H9 (cell line): ENCODE results near the gene DELE1. TPM values are rescaled to one million over a fixed set of nuclear protein-coding genes. Genes with fewer than 3 reads are reported as not detected.

ENCODE experiments used
- DNase-seq: peaks from one replicate; pipeline ENCODE4 v3.0.0-alpha.2; 2017
- H2AFZ ChIP-seq: one replicate; pipeline ENCODE4 v1.6.1; 2013; ENCODE audit warnings: mild to moderate bottlenecking, low read length, control low read depth, moderate library complexity
- H2AK5ac ChIP-seq: 2 replicates; pipeline ENCODE4 v1.6.1; 2013; ENCODE audit warnings: low read length, control low read depth, mixed read lengths; ENCODE audit not compliant: insufficient read length
- H2BK120ac ChIP-seq: one replicate; pipeline ENCODE4 v1.6.1; 2013; ENCODE audit warnings: low read depth, mild to moderate bottlenecking, low read length, control low read depth, inconsistent platforms; ENCODE audit not compliant: poor library complexity, severe bottlenecking
- H2BK12ac ChIP-seq: 2 replicates; pipeline ENCODE4 v1.6.1; 2013; ENCODE audit warnings: low read length, control low read depth, mixed read lengths, low read depth; ENCODE audit not compliant: insufficient read length
- H2BK15ac ChIP-seq: 2 replicates; pipeline ENCODE4 v1.6.1; 2013; ENCODE audit warnings: low read depth, low read length, control low read depth
- H2BK20ac ChIP-seq: one replicate; pipeline ENCODE4 v1.6.1; 2013; ENCODE audit warnings: low read depth, mild to moderate bottlenecking, low read length, control low read depth, inconsistent platforms; ENCODE audit not compliant: poor library complexity, severe bottlenecking
- H2BK5ac ChIP-seq: 2 replicates; pipeline ENCODE4 v1.6.1; 2013; ENCODE audit warnings: low read length, control low read depth, mixed read lengths; ENCODE audit not compliant: insufficient read length
- H3K14ac ChIP-seq: 2 replicates; pipeline ENCODE4 v1.6.1; 2013; ENCODE audit warnings: low read length, control low read depth; ENCODE audit not compliant: insufficient read depth
- H3K18ac ChIP-seq: 2 replicates; pipeline ENCODE4 v1.6.1; 2013; ENCODE audit warnings: low read depth, mild to moderate bottlenecking, mixed read lengths, low read length, control low read depth; ENCODE audit not compliant: insufficient read length
- H3K23ac ChIP-seq: 2 replicates; pipeline ENCODE4 v1.6.1; 2013; ENCODE audit warnings: low read length, control low read depth, mixed read lengths, low read depth; ENCODE audit not compliant: insufficient read length
- H3K23me2 ChIP-seq: 2 replicates; pipeline ENCODE4 v1.6.1; 2013; ENCODE audit warnings: low read depth, mild to moderate bottlenecking, mixed read lengths, low read length, control low read depth; ENCODE audit not compliant: insufficient read length, poor library complexity, severe bottlenecking
- H3K27ac ChIP-seq: 2 replicates; pipeline ENCODE4 v1.5.1; 2013; ENCODE audit warnings: low read length, control low read depth, mixed read lengths, low read depth; ENCODE audit not compliant: insufficient read length
- H3K27me3 ChIP-seq: 2 replicates; pipeline ENCODE4 v1.6.1; 2013; ENCODE audit warnings: low read length, control low read depth, inconsistent platforms; ENCODE audit not compliant: insufficient read depth
- H3K4ac ChIP-seq: 2 replicates; pipeline ENCODE4 v1.6.1; 2013; ENCODE audit warnings: low read depth, mild to moderate bottlenecking, control low read depth, inconsistent platforms, low read length, moderate library complexity
- H3K4me1 ChIP-seq: 2 replicates; pipeline ENCODE4 v1.6.1; 2013; ENCODE audit warnings: low read length, control low read depth, inconsistent platforms; ENCODE audit not compliant: insufficient read depth
- H3K4me2 ChIP-seq: 2 replicates; pipeline ENCODE4 v1.6.1; 2013; ENCODE audit warnings: low read length, control low read depth, mixed read lengths; ENCODE audit not compliant: insufficient read length, insufficient read depth
- H3K56ac ChIP-seq: 2 replicates; pipeline ENCODE4 v1.6.1; 2013; ENCODE audit warnings: low read depth, mild to moderate bottlenecking, mixed read lengths, low read length, control low read depth; ENCODE audit not compliant: insufficient read length
- H3K79me1 ChIP-seq: 2 replicates; pipeline ENCODE4 v1.6.1; 2013; ENCODE audit warnings: low read depth, mild to moderate bottlenecking, moderate library complexity, low read length, control low read depth, inconsistent platforms; ENCODE audit not compliant: insufficient read depth, poor library complexity, severe bottlenecking
- H3K79me2 ChIP-seq: 2 replicates; pipeline ENCODE4 v1.6.1; 2013; ENCODE audit warnings: low read length, control low read depth, inconsistent platforms; ENCODE audit not compliant: insufficient read depth
- H3K9ac ChIP-seq: 2 replicates; pipeline ENCODE4 v1.6.1; 2013; ENCODE audit warnings: low read length, control low read depth, mixed read lengths; ENCODE audit not compliant: insufficient read length; ENCODE audit errors: extremely low read depth
- H3K9me3 ChIP-seq: one replicate; pipeline ENCODE4 v1.6.1; 2013; ENCODE audit warnings: low read depth, low read length, inconsistent platforms; ENCODE audit not compliant: control insufficient read depth
- H3T11ph ChIP-seq: one replicate; pipeline ENCODE4 v1.6.1; 2013; ENCODE audit warnings: mild to moderate bottlenecking, low read length, control low read depth, inconsistent platforms
- H4K20me1 ChIP-seq: one replicate; pipeline ENCODE4 v1.6.1; 2013; ENCODE audit not compliant: control insufficient read depth, insufficient read length, insufficient read depth
- H4K5ac ChIP-seq: 2 replicates; pipeline ENCODE4 v1.6.1; 2013; ENCODE audit warnings: low read depth, mild to moderate bottlenecking, mixed read lengths, low read length, control low read depth; ENCODE audit not compliant: insufficient read length
- H4K8ac ChIP-seq: replicated peaks from 2 replicates; pipeline ENCODE4 v1.6.1; 2013; ENCODE audit warnings: low read length, control low read depth, mixed read lengths, low read depth; ENCODE audit not compliant: insufficient read length
- H4K91ac ChIP-seq: 2 replicates; pipeline ENCODE4 v1.6.1; 2013; ENCODE audit warnings: low read depth, mild to moderate bottlenecking, moderate library complexity, mixed read lengths, low read length, control low read depth; ENCODE audit not compliant: insufficient read length
- H3K27ac Mint-ChIP-seq, 3 experiments: 2 replicates in 2 of 3; 3 replicates in 1 of 3; pipeline ENCODE4 v1.8.0; 2020 to 2021; ENCODE audit warnings: mixed read lengths in 3 of 3, mild to moderate bottlenecking in 1 of 3, moderate library complexity in 1 of 3
- H3K27me3 Mint-ChIP-seq: 2 replicates; pipeline ENCODE4 v1.8.0; 2021; ENCODE audit warnings: low read depth, mild to moderate bottlenecking, moderate library complexity, mixed read lengths
- H3K36me3 Mint-ChIP-seq, 3 experiments: 2 replicates in 2 of 3; 3 replicates in 1 of 3; pipeline ENCODE4 v1.8.0; 2020 to 2021; ENCODE audit warnings: low read depth in 3 of 3, mixed read lengths in 3 of 3; ENCODE audit not compliant: insufficient read depth in 1 of 3
- H3K4me1 Mint-ChIP-seq, 2 experiments: 2 replicates each; pipeline ENCODE4 v1.8.0; 2020; ENCODE audit warnings: mixed read lengths in 2 of 2
- H3K4me3 Mint-ChIP-seq, 2 experiments: 2 replicates in 1 of 2; 3 replicates in 1 of 2; pipeline ENCODE4 v1.8.0; 2020 to 2021; ENCODE audit warnings: mild to moderate bottlenecking in 2 of 2, mixed read lengths in 2 of 2, moderate library complexity in 1 of 2
- H3K9me3 Mint-ChIP-seq, 2 experiments: 2 replicates in 1 of 2; 3 replicates in 1 of 2; pipeline ENCODE4 v1.8.0; 2020; ENCODE audit warnings: mild to moderate bottlenecking in 2 of 2, mixed read lengths in 2 of 2, moderate library complexity in 1 of 2
- WGBS: extraction: QIAGEN DNeasy Blood & Tissue Kit; methylation state at CpG from one replicate; pipeline ENCODE4 v1.1.7; 2013; ENCODE audit warnings: missing lambda C conversion rate, low lambda C conversion rate, mixed read lengths; ENCODE audit not compliant: insufficient read length; ENCODE audit errors: extremely low coverage; 5-methylcytosine and 5-hydroxymethylcytosine counted together
- total RNA-seq: library from RNA; stranded (reverse); gene quantifications from 2 replicates; pipeline ENCODE4 v1.2.1, GENCODE V29; 2021
- TF ChIP-seq, protein P1 (sequence below): fragments of 200-600 bp; sonication (generic); conservative IDR thresholded peaks from 3 replicates; pipeline ENCODE4 v1.8.0; 2021; ENCODE audit warnings: antibody characterized with exemption, mild to moderate bottlenecking

Gene DELE1
- total RNA-seq, 1 experiment from 2014 or later = 75.3 TPM

DNA sequence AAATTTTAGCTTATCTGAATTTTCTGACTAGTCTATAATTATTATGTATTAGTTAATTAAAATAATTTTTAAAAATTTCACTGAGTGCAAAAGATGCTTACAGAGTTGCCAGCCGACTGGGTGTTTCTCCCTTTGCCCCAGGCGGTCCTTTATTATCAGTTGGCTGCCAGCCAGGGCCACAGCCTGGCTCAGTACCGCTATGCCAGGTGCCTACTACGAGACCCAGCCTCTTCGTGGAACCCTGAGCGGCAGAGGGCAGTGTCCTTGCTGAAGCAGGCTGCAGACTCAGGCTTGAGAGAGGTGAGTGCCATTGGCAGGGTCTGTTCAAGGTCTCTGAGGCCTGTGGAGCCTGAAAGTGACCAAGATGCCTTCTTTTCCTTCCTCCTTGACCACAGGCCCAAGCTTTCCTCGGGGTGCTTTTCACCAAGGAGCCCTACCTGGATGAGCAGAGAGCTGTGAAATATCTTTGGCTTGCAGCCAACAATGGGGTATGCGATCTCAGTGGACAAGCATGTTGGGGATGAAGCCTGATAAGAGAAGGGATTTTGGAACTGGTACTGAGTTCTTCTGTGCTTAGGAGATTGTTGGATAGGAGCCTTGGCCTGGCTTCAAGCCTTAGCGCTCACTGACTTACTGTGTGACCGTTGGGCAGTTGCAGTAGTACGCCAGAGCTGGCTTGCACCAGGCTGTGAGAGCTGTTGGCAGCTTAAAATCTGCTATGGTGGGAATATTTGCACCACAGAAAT lies 10.6 kb downstream of the DELE1 start:
- no CpG with 5 or more reads among the region's 11 CpGs for WGBS
- no peak overlapping the region for H2BK5ac ChIP-seq

More for the DNA sequence above, 10.6 kb downstream of the DELE1 start:
- DNase-seq = no peak
- H3K27me3 Mint-ChIP-seq = no peaks in the 10 kb centered on the region
- H3K79me2 ChIP-seq = no peaks in the 10 kb centered on the region
- H2BK120ac ChIP-seq = no peak overlapping the region
- H3K4me3 Mint-ChIP-seq = no peak overlapping the region
- H3K14ac ChIP-seq = no peak overlapping the region
- H2AFZ ChIP-seq = no peak overlapping the region
- no peak overlapping the region for H3K27ac Mint-ChIP-seq
- no peak overlapping the region for H3K9ac ChIP-seq
- no peaks in the 10 kb centered on the region for H3K23me2 ChIP-seq
- H3K27me3 ChIP-seq = no peaks in the 10 kb centered on the region
- no peak overlapping the region for H4K8ac ChIP-seq
- no peaks in the 10 kb centered on the region for H3K9me3 Mint-ChIP-seq
- TF ChIP-seq, protein P1, sequence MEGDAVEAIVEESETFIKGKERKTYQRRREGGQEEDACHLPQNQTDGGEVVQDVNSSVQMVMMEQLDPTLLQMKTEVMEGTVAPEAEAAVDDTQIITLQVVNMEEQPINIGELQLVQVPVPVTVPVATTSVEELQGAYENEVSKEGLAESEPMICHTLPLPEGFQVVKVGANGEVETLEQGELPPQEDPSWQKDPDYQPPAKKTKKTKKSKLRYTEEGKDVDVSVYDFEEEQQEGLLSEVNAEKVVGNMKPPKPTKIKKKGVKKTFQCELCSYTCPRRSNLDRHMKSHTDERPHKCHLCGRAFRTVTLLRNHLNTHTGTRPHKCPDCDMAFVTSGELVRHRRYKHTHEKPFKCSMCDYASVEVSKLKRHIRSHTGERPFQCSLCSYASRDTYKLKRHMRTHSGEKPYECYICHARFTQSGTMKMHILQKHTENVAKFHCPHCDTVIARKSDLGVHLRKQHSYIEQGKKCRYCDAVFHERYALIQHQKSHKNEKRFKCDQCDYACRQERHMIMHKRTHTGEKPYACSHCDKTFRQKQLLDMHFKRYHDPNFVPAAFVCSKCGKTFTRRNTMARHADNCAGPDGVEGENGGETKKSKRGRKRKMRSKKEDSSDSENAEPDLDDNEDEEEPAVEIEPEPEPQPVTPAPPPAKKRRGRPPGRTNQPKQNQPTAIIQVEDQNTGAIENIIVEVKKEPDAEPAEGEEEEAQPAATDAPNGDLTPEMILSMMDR = no peak
- H3K23ac ChIP-seq = no peak overlapping the region
- no peak overlapping the region for H3K27ac ChIP-seq
- H3K4me2 ChIP-seq = no peak overlapping the region
- peaks cover 0 to 2% of the 10 kb centered on the region in 2 experiments; a peak in 1 of 4 replicates for H3K4me1 Mint-ChIP-seq
- H3K36me3 Mint-ChIP-seq = peaks cover 24 to 78% (median 70%) of the 10 kb centered on the region in 3 experiments; a peak in 6 of 7 replicates
- no peak overlapping the region for H2BK12ac ChIP-seq
- no peak overlapping the region for H3K18ac ChIP-seq
- no peaks in the 10 kb centered on the region for H3K9me3 ChIP-seq
- H4K20me1 ChIP-seq = peaks cover 2% of the 10 kb centered on the region
- H2BK15ac ChIP-seq = no peak overlapping the region
- H4K5ac ChIP-seq = no peak overlapping the region
- H3K4me1 ChIP-seq = no peaks in the 10 kb centered on the region
- H2BK20ac ChIP-seq = no peak overlapping the region
- no peaks in the 10 kb centered on the region for H3K79me1 ChIP-seq
- no peak overlapping the region for H3T11ph ChIP-seq
- no peak overlapping the region for H4K91ac ChIP-seq
- H2AK5ac ChIP-seq = no peak overlapping the region
- H3K56ac ChIP-seq = no peak overlapping the region
- H3K4ac ChIP-seq = no peak overlapping the region
